Astrocyte (in vitro differentiated cells and primary cell): ENCODE data around the gene AMDHD1. TPM values are rescaled to one million over a fixed set of nuclear protein-coding genes. Genes with fewer than 3 reads are reported as not detected.

ENCODE experiments used
- DNase-seq: peaks from one replicate; pipeline ENCODE4 v3.0.0-alpha.2; 2010; ENCODE audit warnings: low read depth
- FAIRE-seq: peaks from 2 replicates; lab custom pipeline; 2011; peaks lifted over from hg19 to GRCh38; lab: Jason Lieb, UNC
- H2AFZ ChIP-seq: 2 replicates; pipeline ENCODE4 v1.6.0; 2012; ENCODE audit warnings: low read depth, low read length, inconsistent platforms
- H3K27ac ChIP-seq: 2 replicates; pipeline ENCODE4 v1.5.1; 2011; ENCODE audit warnings: low read depth, low read length, inconsistent platforms
- H3K27me3 ChIP-seq: 2 replicates; pipeline ENCODE4 v1.6.0; 2011; ENCODE audit warnings: low read length, inconsistent platforms; ENCODE audit not compliant: insufficient read depth
- H3K36me3 ChIP-seq: 2 replicates; pipeline ENCODE4 v1.5.1; 2011; ENCODE audit warnings: low read length, inconsistent platforms; ENCODE audit not compliant: insufficient read depth
- H3K4me1 ChIP-seq: 2 replicates; pipeline ENCODE4 v1.5.1; 2011; ENCODE audit warnings: low read length, inconsistent platforms; ENCODE audit not compliant: insufficient read depth
- H3K4me2 ChIP-seq: 2 replicates; pipeline ENCODE4 v1.6.0; 2012; ENCODE audit warnings: low read length, inconsistent platforms
- H3K4me3 ChIP-seq: 2 replicates; pipeline ENCODE4 v1.5.1; 2011; ENCODE audit warnings: low read depth, mild to moderate bottlenecking, low read length, inconsistent platforms; ENCODE audit not compliant: insufficient read depth
- H3K79me2 ChIP-seq: 2 replicates; pipeline ENCODE4 v1.6.0; 2012; ENCODE audit warnings: mild to moderate bottlenecking, low read length, inconsistent platforms; ENCODE audit not compliant: insufficient read depth
- H3K9ac ChIP-seq: 2 replicates; pipeline ENCODE4 v1.6.0; 2012; ENCODE audit warnings: mild to moderate bottlenecking, low read length, inconsistent platforms
- H3K9me3 ChIP-seq: 2 replicates; pipeline ENCODE4 v1.5.1; 2012; ENCODE audit warnings: low read depth, mild to moderate bottlenecking, low read length, inconsistent platforms; ENCODE audit not compliant: insufficient read depth
- H4K20me1 ChIP-seq: 2 replicates; pipeline ENCODE4 v1.6.0; 2012; ENCODE audit warnings: low read length, inconsistent platforms; ENCODE audit not compliant: insufficient read depth
- H3K27ac Mint-ChIP-seq: one replicate; pipeline ENCODE4 v1.8.0; 2021; ENCODE audit warnings: mild to moderate bottlenecking, mixed read lengths; ENCODE audit not compliant: unreplicated experiment
- H3K27me3 Mint-ChIP-seq: one replicate; pipeline ENCODE4 v1.8.0; 2021; ENCODE audit warnings: low read depth, mixed read lengths; ENCODE audit not compliant: unreplicated experiment
- H3K36me3 Mint-ChIP-seq: one replicate; pipeline ENCODE4 v1.8.0; 2021; ENCODE audit warnings: low read depth, mixed read lengths; ENCODE audit not compliant: unreplicated experiment
- H3K4me1 Mint-ChIP-seq: one replicate; pipeline ENCODE4 v1.8.0; 2021; ENCODE audit warnings: low read depth, mixed read lengths; ENCODE audit not compliant: unreplicated experiment
- H3K4me3 Mint-ChIP-seq: one replicate; pipeline ENCODE4 v1.8.0; 2021; ENCODE audit warnings: mild to moderate bottlenecking, moderate library complexity, mixed read lengths; ENCODE audit not compliant: unreplicated experiment
- H3K9me3 Mint-ChIP-seq: one replicate; pipeline ENCODE4 v1.8.0; 2021; ENCODE audit warnings: mild to moderate bottlenecking, mixed read lengths; ENCODE audit not compliant: unreplicated experiment
- CTCF ChIP-seq: IDR thresholded peaks from 2 replicates; pipeline ENCODE4 v1.5.1; 2011; ENCODE audit warnings: low read depth, mild to moderate bottlenecking, inconsistent platforms, low read length, moderate library complexity; ENCODE audit not compliant: insufficient read depth
- EZH2 ChIP-seq: IDR thresholded peaks from 2 replicates; pipeline ENCODE4 v1.6.1; 2012; ENCODE audit warnings: mild to moderate bottlenecking, low read length, inconsistent platforms; ENCODE audit not compliant: insufficient read depth
- total RNA-seq: library from RNA; stranded (reverse); gene quantifications from 2 replicates; pipeline ENCODE4 v1.2.1, GENCODE V29; 2021

AMDHD1 gene
- total RNA-seq, 1 donor from 2014 or later: 0.52 TPM

DNA sequence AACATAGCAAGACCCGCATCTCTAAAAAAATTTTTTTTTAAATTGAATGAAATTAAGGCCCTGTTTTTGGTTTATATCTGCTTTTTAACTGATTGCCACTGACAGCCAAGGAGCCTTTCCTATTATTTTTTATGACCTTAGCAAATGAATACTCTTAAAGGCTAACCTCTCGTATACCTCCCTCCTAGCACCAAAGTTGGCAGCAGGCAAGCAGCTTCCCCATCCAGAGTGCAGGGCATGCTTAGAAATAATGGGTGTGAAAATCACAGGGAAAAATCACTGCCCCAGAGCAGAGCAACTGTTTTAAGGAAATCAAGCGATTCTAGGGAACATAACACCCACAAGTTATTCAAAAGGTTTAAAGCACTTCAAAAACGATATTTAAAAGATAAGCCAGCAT is 32.4 kb downstream of the AMDHD1 start:
- Mint-ChIP-seq H3K36me3 (peaks cover 2% of the 10 kb centered on the region), H3K4me3 (no peak overlapping the region), H3K27me3 (no peaks in the 10 kb centered on the region), H3K27ac (no peak overlapping the region), H3K4me1 (peaks cover 7% of the 10 kb centered on the region), H3K9me3 (peaks cover 3% of the 10 kb centered on the region)
- Histone ChIP-seq H3K36me3 (no peaks in the 10 kb centered on the region), H3K4me2 (no peak overlapping the region), H3K27ac (no peak overlapping the region), H2AFZ (no peak overlapping the region), H3K9me3 (peaks cover 2% of the 10 kb centered on the region), H3K27me3 (peaks cover 5% of the 10 kb centered on the region), H3K79me2 (no peaks in the 10 kb centered on the region), H3K4me1 (no peaks in the 10 kb centered on the region), H4K20me1 (no peaks in the 10 kb centered on the region), H3K9ac (no peak overlapping the region), H3K4me3 (no peak overlapping the region)
- DNase-seq: no peak
- TF ChIP-seq CTCF (no peak), EZH2 (no peak)
- FAIRE-seq: no peak

DNA sequence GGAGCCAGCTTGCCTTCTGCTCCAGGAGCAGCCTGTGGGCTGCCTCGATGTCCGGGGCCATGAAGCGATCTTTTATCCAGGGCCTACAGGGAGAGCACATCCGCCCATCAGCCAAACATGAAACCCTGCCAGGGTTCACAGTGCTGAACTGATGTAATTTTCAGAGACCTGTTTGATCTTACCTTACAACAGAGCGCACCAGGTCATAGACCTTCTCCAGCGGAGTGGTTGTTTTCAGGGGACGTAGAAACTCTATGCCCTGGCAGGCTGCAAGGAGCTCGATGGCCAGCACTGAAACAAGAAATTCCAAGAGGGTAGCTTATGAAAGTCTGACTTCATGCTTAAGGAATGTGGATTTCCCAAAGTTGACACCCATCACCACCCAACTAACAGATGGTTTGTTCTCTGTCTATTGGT is 33.3 kb downstream of the AMDHD1 start:
- FAIRE-seq: no peak
- H3K27ac Mint-ChIP-seq: peak overlapping the region; percentile 66
- peak; percentile 18 for DNase-seq

More for the DNA sequence above, 33.3 kb downstream of the AMDHD1 start:
- Histone ChIP-seq H2AFZ (no peak overlapping the region), H3K36me3 (no peaks in the 10 kb centered on the region), H3K4me2 (no peak overlapping the region), H3K27ac (no peak overlapping the region), H3K4me3 (no peak overlapping the region), H3K4me1 (no peaks in the 10 kb centered on the region), H4K20me1 (no peaks in the 10 kb centered on the region), H3K79me2 (no peaks in the 10 kb centered on the region), H3K27me3 (peaks cover 3% of the 10 kb centered on the region), H3K9me3 (peaks cover 2% of the 10 kb centered on the region), H3K9ac (no peak overlapping the region)
- no peak overlapping the region for H3K4me3 Mint-ChIP-seq
- peaks cover 2% of the 10 kb centered on the region for H3K36me3 Mint-ChIP-seq
- H3K27me3 Mint-ChIP-seq: no peaks in the 10 kb centered on the region
- peaks cover 3% of the 10 kb centered on the region for H3K9me3 Mint-ChIP-seq
- TF ChIP-seq CTCF (no peak), EZH2 (no peak)
- peaks cover 7% of the 10 kb centered on the region for H3K4me1 Mint-ChIP-seq
